GM19240 (cell line): Measurements from ENCODE around the gene MRPL43.
"Not testable (repeated sequence)": the region's sequence is repeated elsewhere in the genome, so short reads cannot be mapped to it uniquely, and the experiment has no call there.

Source experiments
- DNase-seq: peaks from one replicate; pipeline ENCODE4 v3.0.0; 2011; ENCODE audit warnings: low spot score; ENCODE audit not compliant: insufficient read length

The MRPL43 gene

GRCh38 chr10:100983868-100984671 lies 3.2 kb downstream of the MRPL43 start:
- DNase-seq: no peak

GRCh38 chr10:100982916-100983830 lies 4.1 kb downstream of the MRPL43 start:
- no peak for DNase-seq

GRCh38 chr10:100981178-100981772 lies 6.0 kb downstream of the MRPL43 start:
- no peak for DNase-seq

DNA sequence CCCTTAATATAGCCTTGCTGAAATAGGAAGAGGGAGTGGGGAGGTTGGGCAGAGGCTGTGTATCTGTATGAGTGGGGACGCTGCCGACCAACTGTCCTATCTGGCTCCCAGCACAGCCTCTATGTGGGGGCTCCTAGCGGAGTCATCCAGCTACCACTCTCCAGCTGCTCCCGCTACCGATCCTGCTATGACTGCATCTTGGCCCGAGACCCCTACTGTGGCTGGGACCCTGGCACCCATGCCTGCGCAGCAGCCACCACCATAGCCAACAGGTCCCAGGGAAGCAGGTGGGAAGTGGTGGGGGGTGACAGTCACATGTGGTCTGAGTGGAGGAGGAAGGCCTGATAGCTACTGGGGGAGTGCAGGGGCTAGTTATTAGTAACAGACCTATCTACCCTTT lies 6.6 kb downstream of the MRPL43 start:
- no peak for DNase-seq

DNA sequence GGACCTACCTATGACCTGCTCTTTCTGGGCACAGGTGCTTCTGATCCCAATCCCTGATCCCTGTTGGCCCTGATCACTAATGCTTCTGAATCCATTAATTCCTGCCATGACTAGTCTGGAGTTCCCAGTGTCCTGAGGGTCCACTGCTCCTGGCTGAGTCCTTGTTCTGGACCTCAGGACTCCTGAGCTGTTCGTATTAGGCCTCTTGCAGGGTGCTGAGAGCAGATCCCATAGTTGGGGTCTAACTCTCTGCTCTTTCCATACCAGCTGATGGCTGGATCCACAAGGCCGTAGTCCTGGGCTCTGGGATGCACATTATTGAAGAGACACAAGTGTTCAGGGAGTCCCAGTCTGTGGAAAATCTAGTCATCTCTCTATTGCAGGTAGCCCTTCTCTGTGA lies 7.0 kb downstream of the MRPL43 start:
- no peak for DNase-seq

DNA sequence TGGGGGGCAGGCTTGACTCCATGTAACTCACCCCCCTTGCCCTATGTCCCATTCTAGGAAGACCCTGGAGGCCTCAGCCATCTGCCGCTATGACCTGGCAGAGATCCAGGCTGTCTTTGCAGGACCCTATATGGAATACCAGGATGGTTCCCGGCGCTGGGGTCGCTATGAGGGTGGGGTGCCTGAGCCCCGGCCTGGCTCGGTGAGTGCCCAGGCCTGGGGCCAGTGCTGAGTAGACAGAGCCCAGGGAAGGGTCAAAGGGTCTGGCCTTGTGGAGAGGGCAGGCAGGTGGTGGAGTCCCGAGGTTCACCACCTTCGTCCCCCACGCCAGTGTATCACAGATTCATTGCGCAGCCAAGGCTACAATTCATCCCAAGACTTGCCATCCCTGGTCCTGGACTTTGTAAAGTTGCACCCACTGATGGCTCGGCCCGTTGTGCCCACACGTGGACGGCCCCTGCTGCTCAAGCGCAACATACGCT lies 7.5 kb downstream of the MRPL43 start:
- no peak for DNase-seq

DNA sequence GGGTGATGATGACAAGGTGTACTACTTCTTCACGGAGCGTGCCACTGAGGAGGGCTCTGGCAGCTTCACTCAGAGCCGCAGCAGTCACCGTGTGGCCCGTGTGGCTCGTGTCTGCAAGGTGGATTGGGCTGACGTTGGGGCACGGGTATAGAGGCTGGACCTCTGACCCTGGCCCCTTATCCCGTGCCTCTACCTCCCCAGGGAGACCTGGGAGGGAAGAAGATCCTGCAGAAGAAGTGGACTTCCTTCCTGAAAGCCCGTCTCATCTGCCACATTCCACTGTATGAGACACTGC lies 8.4 kb downstream of the MRPL43 start:
- DNase-seq: no peak

- DNase-seq: no peak
Observed at GRCh38 chr10:100978121-100978900, 9.0 kb downstream of the MRPL43 start.

GRCh38 chr10:100977436-100977835 lies 9.9 kb downstream of the MRPL43 start:
- no peak for DNase-seq

- DNase-seq: no peak
Observed at GRCh38 chr10:100976906-100977305, 10.4 kb downstream of the MRPL43 start.

- DNase-seq: not testable (repeated sequence)
Observed at GRCh38 chr10:100975397-100975796, 11.9 kb downstream of the MRPL43 start.

GRCh38 chr10:100972904-100973535 lies 14.3 kb downstream of the MRPL43 start:
- no peak for DNase-seq

- DNase-seq: no peak
Observed at GRCh38 chr10:100972115-100972903, 15.0 kb downstream of the MRPL43 start.

DNA sequence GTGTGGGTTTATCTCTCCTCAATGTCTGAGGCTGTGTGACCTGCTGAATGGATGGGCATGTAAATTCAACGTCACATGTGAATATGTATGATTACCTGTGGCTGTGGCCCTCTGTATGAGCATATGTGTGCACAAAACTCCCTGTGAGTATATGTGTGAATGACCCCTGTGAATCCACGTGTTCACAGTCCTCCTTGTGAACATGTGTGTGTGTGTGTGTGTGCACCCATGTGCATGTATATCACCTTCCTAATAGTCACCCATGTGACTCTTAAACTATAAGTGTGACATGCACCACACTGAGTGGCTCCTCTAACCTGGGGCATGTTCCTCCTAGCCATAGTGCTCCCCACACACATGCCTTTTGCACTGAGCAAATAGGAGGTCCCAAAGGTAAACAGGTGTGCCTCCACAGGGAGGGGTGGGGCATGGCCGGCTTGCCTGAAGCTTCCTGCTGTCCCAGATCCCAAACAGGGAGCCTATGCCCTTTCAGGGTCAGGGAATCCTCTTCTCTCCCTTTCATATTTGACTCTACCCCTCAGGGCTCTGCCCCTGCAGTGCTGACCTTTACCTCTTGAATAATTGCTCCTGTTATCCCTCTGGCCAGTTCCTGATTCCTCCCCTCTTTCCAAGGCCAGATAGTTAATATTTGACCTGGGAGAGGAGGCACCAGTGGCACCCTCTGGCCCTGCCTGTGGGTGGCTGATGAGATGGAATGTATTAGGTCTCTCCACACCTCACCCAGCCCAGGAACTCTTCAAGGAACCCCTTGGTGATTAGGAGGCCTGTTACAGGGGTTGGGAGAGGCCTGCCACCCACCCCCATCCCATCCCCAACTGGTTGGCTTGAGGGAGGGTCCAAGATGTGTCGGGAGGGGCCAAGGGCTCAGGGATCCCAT lies 16.1 kb downstream of the MRPL43 start:
- no peak for DNase-seq

DNA sequence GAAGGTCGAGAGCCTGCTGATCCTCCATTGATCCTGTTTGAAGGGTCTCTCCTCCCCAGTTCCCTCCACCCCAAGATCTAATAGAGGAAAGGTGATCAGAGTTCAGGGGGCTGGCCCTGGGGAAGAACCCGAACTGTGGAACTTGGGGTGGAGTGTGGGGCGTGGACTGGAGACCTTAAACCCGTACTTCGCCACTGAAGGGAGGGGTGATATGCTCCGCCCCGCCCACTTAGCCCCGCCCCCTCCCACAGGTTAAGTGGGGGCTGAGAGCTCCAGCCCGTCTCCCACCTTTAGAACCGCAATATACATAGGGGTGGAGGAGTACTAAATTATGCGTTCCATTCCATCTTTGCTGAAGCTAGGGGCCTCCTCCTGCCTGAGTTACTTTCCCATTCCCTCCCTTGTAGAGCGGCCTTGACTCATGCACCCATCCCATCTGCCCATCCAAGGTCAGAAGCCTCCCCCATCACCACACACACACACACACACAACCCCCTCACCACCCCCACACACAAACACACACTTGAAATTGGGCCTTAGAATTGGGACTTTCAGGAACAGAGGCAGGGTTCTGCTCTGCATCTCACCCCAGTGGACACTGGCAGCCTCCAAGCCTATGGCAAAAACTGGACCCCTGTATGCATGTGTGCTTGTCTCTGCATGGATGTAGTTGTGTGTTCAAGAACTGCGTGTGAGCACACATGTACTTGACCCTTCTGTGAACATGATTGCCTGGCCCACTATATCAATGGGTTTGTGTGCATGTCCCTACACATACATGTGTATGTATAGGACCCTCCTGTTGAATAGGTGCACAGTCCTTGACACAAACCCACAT lies 17.0 kb downstream of the MRPL43 start:
- DNase-seq: no peak

GRCh38 chr10:100969187-100970075 lies 17.9 kb downstream of the MRPL43 start, which contains the start of gene SEMA4G:
Gene SEMA4G, plus strand, starts transcription at chr10:100969504. Its CDS starts 3,409 bp downstream, at chr10:100972913.
- DNase-seq: peak; percentile 31

- no peak for DNase-seq
Observed at GRCh38 chr10:100968863-100969186, 18.5 kb downstream of the MRPL43 start.
